Measurements from ENCODE around the gene TEX51. TPM values are rescaled to one million over a fixed set of nuclear protein-coding genes. Genes with fewer than 3 reads are reported as not detected.

The TEX51 gene
- total RNA-seq, 1 experiment from 2014 or later, result not detected

GRCh38 chr2:126921066-126921465 is 22.4 kb downstream of the TEX51 start:
- Histone ChIP-seq H3K4me3 (replicated peaks in 1 of 2; ENCODE audit: low read depth in 1 of 2, low read length in 2 of 2) (no peak overlapping the region), H3K27me3 (ENCODE audit: insufficient read depth, low read length) (0 out of 2 replicates have a peak, but pooled peaks cover 3% of the 10 kb centered on the region), H2AFZ (ENCODE audit: low read depth, low read length, poor library complexity, severe bottlenecking) (no peak overlapping the region), H3K79me2 (ENCODE audit: insufficient read depth, low read length) (no peaks in the 10 kb centered on the region), H3K36me3 (ENCODE audit: control insufficient read depth in 1 of 2, insufficient read depth in 2 of 2, low read length in 2 of 2) (no peaks in the 10 kb centered on the region), H3K9ac (ENCODE audit: low read length) (no peak overlapping the region), H4K20me1 (ENCODE audit: insufficient read depth) (no peaks in the 10 kb centered on the region), H3K4me2 (ENCODE audit: low read length) (no peak overlapping the region), H3K9me3 (ENCODE audit: control insufficient read depth in 1 of 2, insufficient read depth in 1 of 2, low read depth in 1 of 2, low read length in 2 of 2) (no peaks in the 10 kb centered on the region), H3K9me2 (ENCODE audit: insufficient read depth) (no peaks in the 10 kb centered on the region), H3K27ac (ENCODE audit: low read depth, low read length) (no peak overlapping the region), H3K4me1 (ENCODE audit: control insufficient read depth in 1 of 2, insufficient read depth in 2 of 2, low read length in 2 of 2) (no peaks in the 10 kb centered on the region)
- ChIA-PET POLR2A (no interaction called here), CTCF (no interaction called here), RAD21 (ENCODE audit: low non-redundant PET in 1 of 2, low total read pairs in 2 of 2, uncharacterized antibody in 2 of 2, unreplicated experiment in 2 of 2) (no interaction called here)
- ATAC-seq (no peak), DNase-seq (ENCODE audit: low read depth, low spot score) (no peak)
- intact Hi-C loops (cut with micrococcal nuclease), result no loop called here
- TF ChIP-seq ELF1 (IDR thresholded peaks at IDR 0.05; ENCODE audit: borderline replicate concordance, low read depth) (no peak), CTCF (IDR thresholded peaks at IDR 0.05 in 2 of 3, conservative IDR thresholded peaks at IDR 0.05 in 1 of 3; ENCODE audit: borderline replicate concordance in 1 of 3, insufficient read depth in 1 of 3, low read depth in 2 of 3, low read length in 2 of 3) (no peak), REST (IDR thresholded peaks at IDR 0.05; ENCODE audit: low read depth) (no peak), ZNF274 (IDR thresholded peaks at IDR 0.05; ENCODE audit: low read depth, low read length) (no peak), TCF7L2 (IDR thresholded peaks at IDR 0.05; ENCODE audit: borderline replicate concordance, extremely low read depth, insufficient read depth, insufficient read length) (no peak), EZH2 (IDR thresholded peaks at IDR 0.05) (no peak), CEBPB (IDR thresholded peaks at IDR 0.05; ENCODE audit: low read depth) (no peak), ZFX (IDR thresholded peaks at IDR 0.05) (no peak), MAX (IDR thresholded peaks at IDR 0.05) (no peak), SRF (IDR thresholded peaks at IDR 0.05; ENCODE audit: low read depth) (no peak), ATF3 (IDR thresholded peaks at IDR 0.05) (no peak), RAD21 (IDR thresholded peaks at IDR 0.05; ENCODE audit: low read depth) (no peak), SP1 (IDR thresholded peaks at IDR 0.05; ENCODE audit: low read depth) (no peak), YY1 (IDR thresholded peaks at IDR 0.05; ENCODE audit: extremely low read depth, insufficient replicate concordance, low read depth, low read length) (no peak)
- no TSS peak for BruUV-seq (replicated peaks)

All from HCT116 (cell line).